Renal cortical epithelial cell (primary cell): ENCODE measurements around the gene BMERB1. TPM values are rescaled to one million over a fixed set of nuclear protein-coding genes. Genes with fewer than 3 reads are reported as not detected.
"Not testable (repeated sequence)": the region's sequence is repeated elsewhere in the genome, so short reads cannot be mapped to it uniquely, and the experiment has no call there.

Experiments used
- DNase-seq: peaks from one replicate; pipeline ENCODE4 v3.0.0-alpha.2; 2011; ENCODE audit warnings: low read depth
- total RNA-seq: library from RNA; depleted of rRNA; stranded (reverse); fragments of >200 nt; gene quantifications from 2 replicates; pipeline ENCODE4 v1.2.3, GENCODE V29; 2014

The BMERB1 gene
- total RNA-seq, 1 donor from 2014 or later: 12.6 TPM

DNA sequence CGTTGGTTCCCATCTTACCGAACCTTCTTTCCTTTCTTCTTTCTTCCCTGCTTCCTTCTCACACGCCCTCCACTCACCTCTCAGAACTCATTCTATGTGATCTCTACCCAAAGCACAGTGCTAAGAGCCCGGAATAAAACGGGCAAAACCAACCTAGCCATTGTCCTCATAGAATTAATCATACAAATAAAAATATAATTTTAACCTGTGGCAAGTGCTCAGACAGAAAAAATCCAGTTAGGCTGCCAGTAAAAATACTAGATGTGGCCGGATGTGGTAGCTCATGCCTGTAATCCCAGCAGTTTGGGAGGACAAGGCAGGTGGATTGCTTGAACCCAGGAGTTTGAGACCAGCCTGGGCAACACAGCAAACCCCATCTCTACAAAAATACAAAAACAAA lies 27.0 kb downstream of the BMERB1 start:
- DNase-seq: no peak

DNA sequence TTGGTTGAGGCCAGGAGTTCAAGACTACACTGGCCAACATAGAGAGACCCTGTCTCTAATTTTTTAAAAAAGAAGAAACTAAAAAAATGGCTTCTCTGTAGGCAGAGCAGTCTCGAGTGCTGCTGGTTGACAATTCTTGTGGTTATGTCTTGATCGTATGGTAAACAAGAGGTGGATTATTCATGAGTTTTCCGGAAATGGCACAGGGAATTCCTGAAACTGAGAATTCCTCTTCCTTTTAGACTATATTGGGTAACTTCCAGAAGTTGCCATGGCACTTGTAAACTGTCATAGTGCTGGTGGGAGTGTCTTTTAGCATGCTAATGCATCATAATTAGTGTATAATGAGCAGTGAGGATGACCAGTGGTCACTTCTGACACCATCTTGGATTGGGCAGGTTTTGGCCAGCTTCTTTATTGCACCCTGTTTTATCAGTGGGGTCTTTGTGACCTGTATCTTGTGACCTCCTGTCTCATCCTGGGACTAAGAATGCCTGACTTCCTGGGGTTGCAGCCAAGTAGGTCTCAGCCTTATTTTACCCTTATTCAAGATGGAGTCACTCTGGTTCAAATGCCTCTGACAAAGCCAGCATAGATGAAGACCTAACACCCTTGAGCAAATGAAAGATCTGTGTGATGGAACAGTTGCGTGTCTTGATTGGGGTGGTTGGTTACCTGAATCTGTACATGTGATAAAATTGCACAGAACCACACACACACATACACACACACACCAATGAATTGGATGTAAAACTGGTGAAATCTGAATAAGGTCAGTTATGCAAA lies 30.2 kb downstream of the BMERB1 start:
- no peak for DNase-seq

DNA sequence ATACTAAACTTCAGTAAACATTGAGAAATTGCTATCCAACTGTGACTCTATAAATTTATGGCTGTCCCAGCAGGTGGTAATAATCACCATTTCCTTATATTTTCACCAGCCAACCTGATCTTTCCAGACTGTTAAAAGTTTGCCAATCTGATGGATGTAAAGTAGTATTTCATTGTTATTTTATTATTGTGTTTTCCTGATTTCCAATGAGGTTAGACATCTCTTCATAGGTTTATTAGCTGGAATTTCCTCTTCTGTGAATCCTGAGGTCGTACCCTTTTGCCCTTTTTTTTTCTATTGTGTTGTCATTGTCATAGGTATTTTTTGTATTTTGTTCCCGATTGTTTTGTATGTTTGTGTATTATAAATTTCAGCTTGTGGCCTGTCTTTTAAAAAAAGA lies 31.7 kb downstream of the BMERB1 start:
- DNase-seq: no peak

DNA sequence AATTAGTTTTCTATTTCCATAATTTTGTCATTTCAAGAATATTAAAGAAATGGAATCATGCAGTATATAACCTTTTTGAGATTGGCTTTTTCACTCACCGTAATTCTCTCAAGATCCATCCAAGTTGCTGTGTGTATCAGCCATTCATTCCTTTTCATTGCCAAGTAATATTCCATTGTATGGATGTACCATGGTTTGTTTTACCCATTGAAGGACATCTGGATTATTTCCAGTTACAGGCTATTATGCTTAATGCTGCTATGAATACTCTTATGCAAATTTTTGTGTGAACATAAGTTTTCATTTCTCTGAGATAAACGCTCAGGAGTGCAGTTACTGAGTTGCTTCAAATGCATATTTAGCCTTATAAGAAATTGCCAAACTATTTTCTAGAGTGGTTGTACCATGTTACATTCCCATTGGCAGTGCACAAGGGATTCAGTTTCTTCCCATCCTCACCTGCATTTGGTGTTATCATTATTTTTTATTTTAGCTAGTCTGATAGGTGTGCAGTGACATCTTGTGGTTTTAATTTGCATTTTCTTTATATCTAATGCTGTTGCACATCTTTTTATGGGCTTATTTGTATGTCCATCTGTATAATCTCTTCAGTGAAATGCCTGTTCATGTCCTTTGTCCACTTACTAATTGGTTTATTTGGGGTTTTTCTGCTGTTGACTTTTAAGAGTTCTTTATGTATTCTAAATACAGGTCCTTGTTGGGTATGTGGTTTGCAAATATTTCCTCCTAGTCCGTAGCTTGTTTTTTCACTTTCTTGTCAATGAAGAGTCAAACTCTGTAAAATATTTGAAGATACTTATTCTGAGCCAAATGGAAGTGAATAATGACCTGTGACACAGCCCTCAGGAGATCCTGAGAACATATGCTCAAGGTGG lies 32.7 kb downstream of the BMERB1 start:
- peak; percentile 11 for DNase-seq

DNA sequence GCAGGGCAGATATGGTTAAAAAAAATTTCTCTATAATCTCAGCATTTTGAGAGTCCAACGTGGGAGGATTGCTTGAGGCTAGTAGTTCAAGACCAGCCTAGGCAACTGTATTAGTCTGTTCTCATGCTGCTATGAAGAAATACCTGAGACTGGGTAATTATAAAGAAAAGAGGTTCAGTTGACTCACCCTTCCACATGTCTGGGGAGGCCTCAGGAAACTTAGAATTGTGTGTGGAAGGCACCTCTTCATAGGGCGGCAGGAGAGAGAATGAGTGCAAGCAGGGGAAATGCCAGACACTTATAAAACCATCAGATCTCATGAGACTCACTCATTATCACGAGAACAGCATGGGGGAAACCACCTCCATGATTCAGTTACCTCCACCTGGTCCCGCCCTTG lies 42.6 kb downstream of the BMERB1 start:
- DNase-seq: not testable (repeated sequence)

DNA sequence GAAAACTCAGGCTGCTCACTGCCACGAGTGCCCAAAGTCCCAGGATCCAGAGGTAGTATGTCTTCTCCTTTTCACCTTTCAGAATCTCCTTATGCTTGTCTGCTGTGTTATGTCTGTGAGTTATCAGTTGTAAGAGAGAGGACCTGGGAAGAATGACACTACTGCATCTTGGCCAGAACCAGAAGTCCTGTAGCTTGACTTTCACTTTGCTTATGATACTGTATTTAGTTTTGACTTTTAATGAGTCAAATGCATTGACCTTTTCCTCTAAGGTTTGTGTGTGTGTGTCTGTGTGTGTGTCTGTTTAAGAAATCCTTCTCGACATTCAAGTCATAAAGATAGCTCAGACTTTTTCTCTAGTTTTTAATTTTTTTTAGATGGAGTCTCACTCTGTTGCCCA lies 43.4 kb downstream of the BMERB1 start:
- DNase-seq: no peak

DNA sequence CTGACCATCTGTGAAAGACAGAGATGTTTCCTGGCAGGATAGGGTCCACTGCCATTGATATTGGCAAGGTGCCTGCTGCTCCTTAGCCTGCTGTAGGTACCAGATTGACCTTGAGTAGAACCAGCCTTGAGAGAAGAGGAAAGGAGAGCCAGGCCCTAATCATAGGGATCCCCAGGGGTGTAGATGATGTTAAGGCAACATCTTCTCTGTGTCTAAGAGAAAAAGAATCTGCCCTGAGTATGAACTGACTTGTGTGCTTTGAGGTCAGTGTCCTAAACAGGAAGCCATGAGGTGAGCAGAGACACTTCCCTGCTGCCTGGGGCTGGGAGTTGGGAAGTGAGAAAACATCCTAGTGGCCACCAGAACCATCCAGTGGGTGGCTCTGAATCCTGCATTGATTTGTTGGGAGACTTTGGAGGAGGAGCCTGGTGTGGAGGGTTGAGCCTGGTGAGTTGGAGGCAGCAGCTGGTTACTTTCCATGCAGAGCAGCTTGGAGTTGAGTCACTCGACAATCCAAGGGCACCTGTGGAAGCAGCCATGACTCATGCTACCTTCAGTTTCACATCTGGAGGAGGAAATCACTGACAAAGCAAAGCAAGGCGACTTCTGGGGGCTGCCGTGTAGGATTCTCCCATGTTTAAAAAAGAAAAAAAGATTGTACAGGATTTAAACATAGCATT lies 47.8 kb downstream of the BMERB1 start:
- peak; percentile 99 for DNase-seq

DNA sequence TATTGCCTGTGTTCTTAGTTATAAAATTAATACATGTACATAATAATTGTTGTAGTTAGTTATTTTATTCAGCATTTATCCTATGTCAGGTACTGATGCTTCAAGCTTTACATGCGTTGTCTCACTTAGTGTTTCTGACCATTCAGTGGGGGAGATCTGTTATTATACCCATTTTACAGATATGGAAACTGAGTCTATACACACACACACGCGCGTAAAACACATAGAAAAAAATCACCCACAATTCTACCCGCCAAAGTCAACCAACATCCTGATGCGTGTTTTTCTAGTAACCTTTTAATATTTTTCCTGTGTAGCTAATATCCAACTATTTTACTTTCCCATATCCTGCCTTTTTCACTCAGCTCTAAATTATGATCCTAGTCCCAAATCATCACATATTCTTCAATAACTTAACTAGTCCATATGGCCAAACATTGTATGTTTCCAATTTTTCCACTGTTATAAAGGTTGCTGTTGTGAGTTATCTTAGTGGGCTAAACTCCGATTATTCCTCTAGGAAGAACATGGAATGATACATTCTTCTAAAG lies 48.4 kb downstream of the BMERB1 start:
- DNase-seq: no peak

DNA sequence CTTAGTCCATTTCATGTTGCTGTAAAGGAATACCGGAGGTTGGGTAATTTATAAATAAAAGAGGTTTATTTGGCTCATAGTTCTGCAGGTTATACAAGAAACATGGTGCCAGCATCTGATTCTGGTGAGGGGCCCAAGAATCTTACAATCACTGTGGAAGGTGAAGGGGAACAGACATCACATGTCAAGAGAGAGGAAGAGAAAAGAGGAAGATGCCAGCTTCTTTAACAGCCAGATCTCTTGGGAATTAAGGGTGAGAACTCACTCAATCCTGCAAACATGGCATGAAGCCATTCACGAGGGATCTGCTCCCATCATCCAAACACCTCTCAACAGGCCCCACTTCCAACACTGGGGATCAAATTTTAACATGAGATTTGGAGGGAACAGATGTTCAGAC lies 49.5 kb downstream of the BMERB1 start:
- no peak for DNase-seq

DNA sequence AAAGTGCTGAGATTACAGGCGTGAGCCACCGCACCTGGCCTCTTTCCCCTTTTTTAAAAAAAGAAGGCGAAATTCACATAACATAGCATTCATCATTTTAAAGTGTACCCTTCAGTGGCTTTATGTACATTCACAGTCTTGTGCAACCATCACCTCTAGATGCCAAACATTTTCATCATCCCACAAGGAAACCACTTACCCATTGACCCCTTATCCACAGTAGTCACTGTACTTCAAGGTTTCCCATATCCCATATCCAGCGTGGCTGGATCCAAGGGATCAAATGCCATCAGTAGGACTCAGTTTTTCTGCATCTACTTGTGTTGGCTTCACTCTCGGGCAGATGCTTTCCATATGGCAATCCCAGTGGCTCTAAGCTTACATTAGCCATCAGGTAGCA lies 50.3 kb downstream of the BMERB1 start:
- peak; percentile 50 for DNase-seq

DNA sequence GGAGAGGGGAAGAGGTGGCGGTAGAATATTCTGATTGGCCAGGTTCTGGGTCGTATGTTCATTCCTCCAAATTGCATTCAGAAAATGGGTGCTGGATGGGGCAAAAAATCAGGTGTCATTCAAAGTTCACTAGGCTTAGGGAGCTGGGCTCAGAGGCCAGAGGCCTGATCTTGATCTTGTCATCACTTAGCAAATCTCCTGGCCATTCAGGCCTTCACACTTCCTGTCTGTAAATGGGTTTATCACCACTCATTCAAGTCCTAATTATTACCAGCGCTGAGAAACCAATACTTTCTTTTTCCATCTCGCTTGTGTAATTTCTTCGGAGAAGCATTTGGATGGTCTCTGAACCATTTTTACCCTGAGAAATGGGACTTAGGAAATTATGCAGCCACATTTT lies 50.8 kb downstream of the BMERB1 start:
- no peak for DNase-seq

DNA sequence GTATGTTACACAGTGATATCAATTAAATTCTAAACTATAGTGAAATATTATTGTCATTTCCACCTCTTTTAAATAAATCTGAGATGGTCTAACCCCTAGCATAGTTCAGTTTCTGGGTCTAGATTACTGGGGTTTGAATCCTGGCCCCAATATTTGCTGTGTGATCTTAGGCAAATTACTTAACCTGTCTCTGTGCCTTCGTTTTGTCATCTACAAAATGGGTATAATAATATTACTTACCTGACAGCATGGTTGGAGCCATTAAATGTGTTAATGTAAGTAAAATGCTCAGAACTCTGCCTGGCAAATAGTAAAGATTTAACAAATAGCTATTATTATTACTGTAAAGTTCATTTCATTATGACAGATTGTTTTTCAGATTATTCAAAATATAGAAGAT lies 52.3 kb downstream of the BMERB1 start:
- no peak for DNase-seq

DNA sequence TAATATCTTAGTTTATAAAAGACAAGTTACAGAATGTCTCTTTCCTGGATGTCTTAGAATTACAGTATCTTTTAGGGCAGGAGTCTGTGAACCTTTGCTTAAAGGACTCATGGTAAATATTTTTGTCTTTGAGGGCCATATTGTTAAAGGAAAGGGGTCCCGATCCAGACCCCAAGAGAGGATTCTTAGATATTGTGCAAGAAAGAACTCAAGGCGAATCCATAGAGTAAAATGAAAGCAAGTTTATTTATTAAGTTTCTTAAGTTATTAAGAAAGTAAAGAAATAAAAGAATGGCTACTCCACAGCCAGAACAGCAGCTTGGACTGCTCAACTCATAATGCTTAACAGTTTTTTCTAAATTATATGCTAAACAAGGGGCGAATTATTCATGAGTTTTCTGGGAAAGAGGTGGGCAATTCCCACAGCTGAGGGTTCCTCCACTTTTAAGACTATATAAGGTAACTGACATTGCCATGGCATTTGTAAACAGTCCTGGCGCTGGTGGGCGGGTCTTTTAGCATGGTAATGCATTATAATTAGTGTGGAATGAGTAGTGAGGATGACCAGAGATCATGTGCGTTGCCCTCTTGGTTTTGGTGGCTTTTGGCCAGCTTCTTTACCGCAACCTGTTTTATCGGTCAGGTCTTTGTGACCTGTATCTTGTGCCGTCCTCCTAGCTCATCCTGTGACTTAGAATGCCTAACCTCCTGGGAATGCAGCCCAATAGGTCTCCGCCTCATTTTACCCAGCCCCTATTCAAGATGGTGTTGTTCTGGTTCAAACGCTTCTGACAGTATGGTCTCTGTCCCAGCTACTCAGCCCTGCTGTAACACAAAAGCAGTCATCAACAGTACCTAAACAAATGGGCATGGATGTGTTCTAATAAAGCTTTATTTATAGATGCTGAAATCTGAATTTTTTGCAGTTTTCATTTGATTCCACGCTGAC lies 53.2 kb downstream of the BMERB1 start:
- DNase-seq: no peak

DNA sequence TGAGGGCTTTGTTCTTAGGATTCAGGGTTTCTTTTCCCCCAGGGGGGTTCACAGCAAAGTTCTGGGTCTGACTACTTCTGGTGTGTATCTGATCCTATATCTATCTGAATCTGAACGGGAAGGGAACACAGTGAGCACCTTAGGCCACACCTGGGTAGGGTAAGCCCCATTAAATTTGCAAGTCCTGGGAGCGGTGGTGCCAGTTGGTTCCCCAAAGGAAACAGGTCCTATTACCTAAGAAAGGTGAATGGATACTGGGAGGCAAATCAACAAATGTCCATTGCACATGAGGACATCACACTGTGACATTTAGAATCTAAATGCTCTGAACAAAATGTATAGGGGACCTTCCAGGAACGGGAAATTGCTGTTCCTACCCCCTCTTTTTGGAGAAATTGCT lies 54.6 kb downstream of the BMERB1 start:
- DNase-seq: no peak

DNA sequence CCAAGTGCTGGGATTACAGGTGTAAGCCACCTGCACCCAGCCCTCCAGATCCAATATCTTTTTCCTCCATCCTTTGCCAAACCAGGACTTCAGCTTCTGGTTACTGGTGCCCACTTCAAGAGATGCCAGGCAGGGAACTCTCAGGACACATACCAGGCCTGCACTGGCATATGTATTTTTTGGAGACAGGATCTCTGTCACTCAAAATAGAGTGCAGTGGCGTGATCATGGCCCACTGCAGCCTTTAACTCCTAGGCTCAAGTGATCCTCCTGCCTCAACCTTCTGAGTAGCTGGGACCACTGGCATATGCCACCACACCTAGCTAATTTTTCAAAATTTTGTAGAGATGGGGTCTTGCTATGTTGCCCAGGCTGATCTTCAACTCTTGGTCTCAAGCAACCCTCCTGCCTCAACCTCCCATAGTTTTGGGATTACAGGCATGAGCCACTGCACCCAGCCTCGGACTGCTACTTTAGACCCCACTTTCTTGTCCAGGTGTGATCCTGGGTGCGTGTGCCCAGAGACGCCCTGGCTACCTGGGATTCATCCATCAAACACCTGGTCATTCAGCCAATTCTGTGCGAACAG lies 55.8 kb downstream of the BMERB1 start:
- DNase-seq: no peak

DNA sequence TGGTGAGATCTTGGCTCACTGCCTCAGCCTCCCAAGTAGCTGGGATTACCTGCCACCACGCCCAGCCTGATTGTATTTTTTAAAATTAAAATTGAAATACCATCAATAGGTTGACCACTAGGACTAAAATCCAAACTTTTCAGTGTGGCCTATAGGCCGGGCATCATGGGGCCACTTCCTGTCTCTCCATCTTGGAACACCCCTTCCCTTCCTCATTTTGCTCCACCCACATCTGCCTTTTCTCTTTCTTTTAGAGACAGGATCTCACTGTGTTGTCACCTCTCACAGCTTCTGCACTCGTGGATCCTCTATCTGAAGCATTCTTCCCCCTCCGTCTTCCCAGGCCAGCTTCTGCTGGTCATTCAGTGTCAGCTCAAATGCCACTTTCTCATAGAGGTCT lies 57.0 kb downstream of the BMERB1 start:
- DNase-seq: no peak

DNA sequence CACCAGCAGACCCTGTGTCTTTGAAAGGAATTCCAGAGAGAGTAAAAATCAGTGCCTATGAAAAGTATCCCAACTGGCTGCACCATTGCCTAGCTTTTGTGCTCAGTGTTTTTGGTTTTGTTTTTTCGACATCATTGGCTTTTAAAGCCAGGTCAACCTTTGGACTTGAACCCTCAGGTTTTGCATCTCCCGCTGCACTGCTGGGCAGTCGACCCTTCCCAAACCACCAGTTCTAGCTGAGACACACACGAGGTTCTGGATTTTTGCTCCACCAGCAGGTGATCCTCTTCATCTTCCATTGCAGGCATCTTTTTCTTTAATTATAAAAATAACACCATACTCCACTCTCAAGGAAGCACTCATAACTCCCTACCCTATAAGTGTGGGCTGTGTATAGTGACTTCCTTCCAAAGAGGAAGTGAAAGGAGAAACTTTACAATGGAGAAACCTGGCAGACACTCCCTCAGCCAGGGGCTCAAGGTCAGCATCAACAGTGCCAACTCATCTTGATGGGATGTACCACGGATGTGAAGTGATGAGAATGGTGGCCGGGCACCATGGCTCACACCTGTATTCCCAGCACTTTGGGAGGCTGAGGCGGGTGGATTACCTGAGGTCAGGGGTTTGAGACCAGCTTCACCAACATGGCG lies 57.8 kb downstream of the BMERB1 start:
- DNase-seq: no peak

DNA sequence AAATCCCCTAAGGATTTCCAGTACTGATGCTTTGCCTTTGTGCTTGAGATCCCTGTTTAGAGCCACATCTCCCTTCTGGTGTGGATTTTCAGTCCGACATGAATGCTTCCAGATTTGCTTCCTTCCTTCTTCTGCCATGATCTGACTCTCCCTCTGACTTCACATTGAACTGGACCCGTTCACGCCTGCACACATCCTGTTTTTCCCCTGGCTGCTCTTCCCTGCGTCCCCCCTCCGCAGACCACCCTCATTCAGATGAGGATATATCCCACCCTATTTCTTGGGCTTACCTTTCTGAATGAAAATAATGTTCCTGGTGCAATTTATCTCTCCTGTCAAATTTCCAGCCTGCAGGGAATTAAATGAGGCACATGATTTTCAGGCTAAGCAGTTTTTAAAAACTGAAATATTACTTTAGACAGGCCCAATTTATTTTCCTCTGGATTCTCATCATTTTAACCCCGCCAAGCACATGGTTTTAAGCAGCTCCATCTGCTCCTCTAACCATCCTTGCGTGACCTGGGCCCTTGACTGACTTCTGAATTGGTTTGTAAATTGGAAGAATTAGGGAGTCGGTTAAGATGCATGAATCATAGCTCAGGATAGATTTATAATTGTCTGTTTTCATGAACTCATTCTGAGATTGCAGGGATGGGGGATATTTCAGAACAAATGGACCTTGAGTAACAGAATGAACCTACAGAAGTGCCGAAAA lies 59.2 kb downstream of the BMERB1 start:
- peak; percentile 35 for DNase-seq

DNA sequence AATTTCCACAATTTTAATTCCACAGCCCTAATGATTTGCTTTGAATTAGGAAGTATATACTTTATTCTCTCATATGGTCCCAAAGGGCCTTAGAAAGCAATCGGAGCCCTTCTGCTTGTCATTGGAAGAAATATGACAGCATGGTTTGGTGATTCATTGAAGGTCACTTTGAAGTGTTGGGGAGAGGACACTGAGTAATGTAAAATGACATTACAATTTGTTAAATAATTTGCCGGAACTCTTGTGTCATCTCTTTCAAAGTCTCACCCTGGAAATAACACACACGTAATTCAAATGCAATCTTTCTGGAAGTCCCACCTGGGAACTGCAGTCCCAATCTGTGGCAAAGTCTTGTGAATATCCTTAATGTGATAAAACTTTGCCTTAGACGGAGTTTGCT lies 59.8 kb downstream of the BMERB1 start:
- DNase-seq: peak; percentile 13
